Adipocyte (in vitro differentiated cells): ENCODE measurements around the gene TCP11.
"Not testable (repeated sequence)": the region's sequence is repeated elsewhere in the genome, so short reads cannot be mapped to it uniquely, and the experiment has no call there.

Experiments
- DNase-seq: peaks from one replicate; pipeline ENCODE4 v3.0.0-alpha.2; 2015; ENCODE audit warnings: low read depth
- H3K27me3 ChIP-seq: replicated peaks from 2 replicates; pipeline ENCODE4 v1.7.0; 2013; ENCODE audit warnings: mild to moderate bottlenecking, low read length, moderate library complexity; ENCODE audit not compliant: control insufficient read depth, insufficient read depth
- H3K36me3 ChIP-seq: 2 replicates; pipeline ENCODE4 v1.7.0; 2013; ENCODE audit warnings: low read length, mild to moderate bottlenecking, moderate library complexity; ENCODE audit not compliant: control insufficient read depth, insufficient read depth, severe bottlenecking
- H3K4me1 ChIP-seq: 2 replicates; pipeline ENCODE4 v1.7.0; 2013; ENCODE audit warnings: mild to moderate bottlenecking, low read length, moderate library complexity; ENCODE audit not compliant: control insufficient read depth, insufficient read depth
- H3K4me3 ChIP-seq: 2 replicates; pipeline ENCODE4 v1.7.0; 2013; ENCODE audit warnings: mild to moderate bottlenecking, low read length, moderate library complexity
- H3K9ac ChIP-seq: 2 replicates; pipeline ENCODE4 v1.7.0; 2013; ENCODE audit warnings: mild to moderate bottlenecking, low read length, moderate library complexity
- H3K9me3 ChIP-seq: 2 replicates; pipeline ENCODE4 v1.7.0; 2013; ENCODE audit warnings: mild to moderate bottlenecking, low read length, moderate library complexity; ENCODE audit not compliant: control insufficient read depth

Gene TCP11

GRCh38 chr6:35145757-35146156 is 4.6 kb upstream of the TCP11 start:
- Histone ChIP-seq H3K9me3 (no peaks in the 10 kb centered on the region), H3K36me3 (no peaks in the 10 kb centered on the region), H3K4me1 (peaks cover 35% of the 10 kb centered on the region), H3K9ac (peak overlapping the region; percentile 74), H3K4me3 (no peak overlapping the region), H3K27me3 (no peaks in the 10 kb centered on the region)
- DNase-seq = no peak

- H3K4me3 ChIP-seq = no peak overlapping the region
- DNase-seq = peak; percentile 48
- no peak overlapping the region for H3K9ac ChIP-seq
- H3K36me3 ChIP-seq = no peaks in the 10 kb centered on the region
- peaks cover 26% of the 10 kb centered on the region for H3K4me1 ChIP-seq
- H3K27me3 ChIP-seq = no peaks in the 10 kb centered on the region
- no peaks in the 10 kb centered on the region for H3K9me3 ChIP-seq
These were observed 1.7 kb upstream of the TCP11 start for GRCh38 chr6:35142588-35143569.

GRCh38 chr6:35140639-35141006 is 516 bp downstream of the TCP11 start:
- H3K4me3 ChIP-seq = no peak overlapping the region
- peaks cover 10% of the 10 kb centered on the region for H3K4me1 ChIP-seq
- peak overlapping the region; percentile 39 for H3K9ac ChIP-seq
- H3K9me3 ChIP-seq = no peaks in the 10 kb centered on the region
- H3K27me3 ChIP-seq = no peaks in the 10 kb centered on the region
- DNase-seq = no peak
- no peaks in the 10 kb centered on the region for H3K36me3 ChIP-seq

- no peaks in the 10 kb centered on the region for H3K36me3 ChIP-seq
- H3K9ac ChIP-seq = peak overlapping the region; percentile 39
- H3K9me3 ChIP-seq = no peaks in the 10 kb centered on the region
- peaks cover 9% of the 10 kb centered on the region for H3K4me1 ChIP-seq
- no peak overlapping the region for H3K4me3 ChIP-seq
- DNase-seq = peak; percentile 84
- no peaks in the 10 kb centered on the region for H3K27me3 ChIP-seq
These were observed 1.1 kb downstream of the TCP11 start for GRCh38 chr6:35139924-35140638.

GRCh38 chr6:35139470-35139869 is 1.7 kb downstream of the TCP11 start:
- Histone ChIP-seq H3K27me3 (no peaks in the 10 kb centered on the region), H3K9me3 (no peaks in the 10 kb centered on the region), H3K36me3 (no peaks in the 10 kb centered on the region), H3K4me3 (no peak overlapping the region), H3K4me1 (peaks cover 9% of the 10 kb centered on the region), H3K9ac (no peak overlapping the region)
- DNase-seq = no peak

- H3K36me3 ChIP-seq, H3K4me1 ChIP-seq, H3K4me3 ChIP-seq, H3K27me3 ChIP-seq, H3K9me3 ChIP-seq, H3K9ac ChIP-seq, DNase-seq: not testable (repeated sequence)
These were observed 2.9 kb downstream of the TCP11 start for GRCh38 chr6:35138191-35138590.

GRCh38 chr6:35136185-35136584 is 5.0 kb downstream of the TCP11 start:
- Histone ChIP-seq H3K4me1 (peaks cover 4% of the 10 kb centered on the region), H3K9ac (no peak overlapping the region), H3K4me3 (no peak overlapping the region), H3K27me3 (no peaks in the 10 kb centered on the region), H3K9me3 (no peaks in the 10 kb centered on the region), H3K36me3 (no peaks in the 10 kb centered on the region)
- DNase-seq = no peak

- peak; percentile 32 for DNase-seq
- no peaks in the 10 kb centered on the region for H3K4me1 ChIP-seq
- no peak overlapping the region for H3K4me3 ChIP-seq
- H3K36me3 ChIP-seq = no peaks in the 10 kb centered on the region
- H3K9me3 ChIP-seq = no peaks in the 10 kb centered on the region
- H3K27me3 ChIP-seq = no peaks in the 10 kb centered on the region
- H3K9ac ChIP-seq = no peak overlapping the region
These were observed 12.6 kb downstream of the TCP11 start for GRCh38 chr6:35128496-35128895.

GRCh38 chr6:35128042-35128441 is 13.1 kb downstream of the TCP11 start:
- no peaks in the 10 kb centered on the region for H3K36me3 ChIP-seq
- DNase-seq = no peak
- no peak overlapping the region for H3K9ac ChIP-seq
- no peak overlapping the region for H3K4me3 ChIP-seq
- H3K9me3 ChIP-seq = no peaks in the 10 kb centered on the region
- H3K4me1 ChIP-seq = no peaks in the 10 kb centered on the region
- H3K27me3 ChIP-seq = no peaks in the 10 kb centered on the region

- Histone ChIP-seq H3K27me3 (no peaks in the 10 kb centered on the region), H3K36me3 (no peaks in the 10 kb centered on the region)
These were observed 16.8 kb downstream of the TCP11 start for GRCh38 chr6:35124356-35124755.

GRCh38 chr6:35120746-35121145 is 20.4 kb downstream of the TCP11 start:
- H3K4me1 ChIP-seq = no peaks in the 10 kb centered on the region
- H3K9me3 ChIP-seq = peaks cover 5% of the 10 kb centered on the region
- H3K4me3 ChIP-seq = no peak overlapping the region
- no peak overlapping the region for H3K9ac ChIP-seq
- H3K27me3 ChIP-seq = no peaks in the 10 kb centered on the region
- H3K36me3 ChIP-seq = no peaks in the 10 kb centered on the region
- DNase-seq = no peak

More at GRCh38 chr6:35124356-35124755, 16.8 kb downstream of the TCP11 start:
- Histone ChIP-seq H3K9me3 (peaks cover 5% of the 10 kb centered on the region), H3K9ac (no peak overlapping the region), H3K4me1 (no peaks in the 10 kb centered on the region), H3K4me3 (no peak overlapping the region)
- DNase-seq = no peak
